Thoracic aorta (tissue), 2 donors: ENCODE data around the gene EMC10. TPM values are rescaled to one million over a fixed set of nuclear protein-coding genes. Genes with fewer than 3 reads are reported as not detected.

Source experiments
- ATAC-seq: fragments of 150-250 bp; one replicate; pipeline ENCODE4 v1.8.0; 2017; ENCODE audit warnings: low read depth; ENCODE audit not compliant: insufficient number of reproducible peaks, low FRiP score
- DNase-seq: peaks from one replicate; pipeline ENCODE4 v3.0.0-alpha.2; 2020; ENCODE audit warnings: low spot score
- H3K27ac ChIP-seq, 2 donors: fragments of 200-600 bp; sonication (generic); 1 replicate in 1 of 2; 2 replicates in 1 of 2; pipeline ENCODE4 v1.5.1; 2016; ENCODE audit warnings: mild to moderate bottlenecking in 2 of 2, moderate library complexity in 2 of 2
- H3K27me3 ChIP-seq: fragments of 200-600 bp; sonication (generic); replicated peaks from 2 replicates; pipeline ENCODE4 v1.6.0; 2016; ENCODE audit warnings: mild to moderate bottlenecking; ENCODE audit not compliant: insufficient read depth
- H3K36me3 ChIP-seq: fragments of 200-600 bp; sonication (generic); one replicate; pipeline ENCODE4 v1.5.1; 2016
- H3K4me1 ChIP-seq, 2 donors: fragments of 200-600 bp; sonication (generic); 1 replicate in 1 of 2; 2 replicates in 1 of 2; pipeline versions ENCODE4 v1.5.1 to v1.6.0; 2016; ENCODE audit warnings: low read depth in 2 of 2, mild to moderate bottlenecking in 1 of 2; ENCODE audit not compliant: control insufficient read depth in 1 of 2
- H3K4me3 ChIP-seq: fragments of 200-600 bp; sonication (generic); 2 replicates; pipeline ENCODE4 v1.5.1; 2016; ENCODE audit warnings: mild to moderate bottlenecking
- H3K9me3 ChIP-seq: fragments of 200-600 bp; sonication (generic); 2 replicates; pipeline ENCODE4 v1.5.1; 2016
- total RNA-seq, 2 donors: library from RNA; depleted of rRNA; stranded (reverse); fragments of >200 nt; gene quantifications; one replicate each; pipeline versions ENCODE4 v1.1.0 to v1.2.3, GENCODE V29; 2016
- TF ChIP-seq, protein P1 (sequence below): fragments of 200-600 bp; sonication (generic); IDR thresholded peaks from one replicate; pipeline ENCODE4 v1.5.1; 2019; ENCODE audit warnings: antibody characterized with exemption

Gene EMC10
- total RNA-seq, 2 donors from 2014 or later, result 85.6 to 139 TPM

DNA sequence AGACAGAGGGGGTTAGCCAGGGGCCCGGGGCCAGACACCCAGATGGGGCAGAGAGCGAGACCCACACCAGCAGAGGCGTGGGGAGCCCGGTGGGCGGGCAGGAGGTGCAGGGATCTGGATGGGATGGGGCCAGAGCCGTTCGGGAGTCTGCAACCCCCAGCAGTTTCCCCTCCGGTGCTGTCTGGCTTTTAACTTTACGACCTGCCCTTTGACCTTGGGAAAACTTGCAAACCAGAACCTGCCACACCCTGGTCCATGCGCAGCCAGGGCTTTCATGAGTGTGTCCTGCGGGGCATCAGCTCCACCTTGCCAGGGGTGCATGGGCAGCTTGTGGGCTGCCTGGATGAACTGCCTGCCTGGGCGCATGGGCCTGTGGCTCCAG is 24.9 kb downstream of the EMC10 start:
- no peaks in the 10 kb centered on the region for H3K9me3 ChIP-seq
- TF ChIP-seq, protein P1, sequence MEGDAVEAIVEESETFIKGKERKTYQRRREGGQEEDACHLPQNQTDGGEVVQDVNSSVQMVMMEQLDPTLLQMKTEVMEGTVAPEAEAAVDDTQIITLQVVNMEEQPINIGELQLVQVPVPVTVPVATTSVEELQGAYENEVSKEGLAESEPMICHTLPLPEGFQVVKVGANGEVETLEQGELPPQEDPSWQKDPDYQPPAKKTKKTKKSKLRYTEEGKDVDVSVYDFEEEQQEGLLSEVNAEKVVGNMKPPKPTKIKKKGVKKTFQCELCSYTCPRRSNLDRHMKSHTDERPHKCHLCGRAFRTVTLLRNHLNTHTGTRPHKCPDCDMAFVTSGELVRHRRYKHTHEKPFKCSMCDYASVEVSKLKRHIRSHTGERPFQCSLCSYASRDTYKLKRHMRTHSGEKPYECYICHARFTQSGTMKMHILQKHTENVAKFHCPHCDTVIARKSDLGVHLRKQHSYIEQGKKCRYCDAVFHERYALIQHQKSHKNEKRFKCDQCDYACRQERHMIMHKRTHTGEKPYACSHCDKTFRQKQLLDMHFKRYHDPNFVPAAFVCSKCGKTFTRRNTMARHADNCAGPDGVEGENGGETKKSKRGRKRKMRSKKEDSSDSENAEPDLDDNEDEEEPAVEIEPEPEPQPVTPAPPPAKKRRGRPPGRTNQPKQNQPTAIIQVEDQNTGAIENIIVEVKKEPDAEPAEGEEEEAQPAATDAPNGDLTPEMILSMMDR, result no peak
- DNase-seq (no peak), ATAC-seq (no peak)
- H3K27me3 ChIP-seq, result no peaks in the 10 kb centered on the region
- no peak overlapping the region for H3K27ac ChIP-seq
- H3K4me3 ChIP-seq, result no peak overlapping the region
- no peaks in the 10 kb centered on the region for H3K4me1 ChIP-seq
- no peaks in the 10 kb centered on the region for H3K36me3 ChIP-seq

DNA sequence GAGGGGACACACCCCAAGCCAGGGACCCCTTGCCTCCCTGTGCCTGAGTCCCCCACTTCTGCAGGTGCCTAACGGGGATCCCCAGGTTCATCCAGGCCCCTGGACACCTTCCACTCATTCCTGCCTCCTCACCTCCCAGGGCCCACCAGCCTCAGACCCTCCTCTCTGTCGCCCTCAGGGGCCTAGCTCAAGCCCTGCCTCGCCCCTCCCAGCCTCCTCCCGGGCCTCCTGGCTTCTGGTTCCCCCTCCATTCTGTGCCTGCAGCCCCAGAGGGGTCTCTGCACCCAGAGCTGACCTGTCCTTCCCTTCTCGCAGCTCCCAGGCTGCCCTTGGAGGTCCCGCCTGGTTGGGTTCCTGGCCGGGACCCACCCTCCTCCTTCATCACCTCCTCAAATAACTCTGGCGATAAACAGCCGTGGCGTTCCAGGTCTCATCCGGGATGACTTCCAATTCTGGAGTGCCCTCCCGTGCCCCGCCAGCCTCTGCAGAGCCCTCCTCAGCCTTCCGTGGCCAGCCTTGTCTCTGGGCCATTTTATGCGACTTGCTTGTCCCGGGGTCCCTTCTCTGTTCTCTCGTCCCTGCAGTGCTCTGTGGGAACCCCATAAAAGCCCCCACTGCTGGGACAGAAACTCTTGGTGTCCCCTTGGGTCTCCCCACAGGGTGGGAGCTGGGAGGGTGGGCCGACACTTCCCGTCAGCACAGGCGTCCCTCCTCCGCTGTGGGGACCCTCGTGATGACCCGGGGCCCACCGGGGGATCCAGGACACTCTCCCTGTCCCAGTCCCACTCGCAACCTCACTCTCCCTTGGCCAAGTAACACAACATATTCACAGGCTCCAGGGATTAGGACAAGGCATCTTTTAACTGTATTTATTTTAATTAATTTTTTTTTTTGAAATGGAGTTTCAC is 25.5 kb downstream of the EMC10 start:
- TF ChIP-seq, protein P1, result no peak
- H3K9me3 ChIP-seq, result no peaks in the 10 kb centered on the region
- no peak for DNase-seq
- H3K36me3 ChIP-seq, result no peaks in the 10 kb centered on the region
- no peak overlapping the region for H3K4me3 ChIP-seq
- no peaks in the 10 kb centered on the region for H3K4me1 ChIP-seq
- no peak for ATAC-seq
- no peaks in the 10 kb centered on the region for H3K27me3 ChIP-seq
- no peak overlapping the region for H3K27ac ChIP-seq

DNA sequence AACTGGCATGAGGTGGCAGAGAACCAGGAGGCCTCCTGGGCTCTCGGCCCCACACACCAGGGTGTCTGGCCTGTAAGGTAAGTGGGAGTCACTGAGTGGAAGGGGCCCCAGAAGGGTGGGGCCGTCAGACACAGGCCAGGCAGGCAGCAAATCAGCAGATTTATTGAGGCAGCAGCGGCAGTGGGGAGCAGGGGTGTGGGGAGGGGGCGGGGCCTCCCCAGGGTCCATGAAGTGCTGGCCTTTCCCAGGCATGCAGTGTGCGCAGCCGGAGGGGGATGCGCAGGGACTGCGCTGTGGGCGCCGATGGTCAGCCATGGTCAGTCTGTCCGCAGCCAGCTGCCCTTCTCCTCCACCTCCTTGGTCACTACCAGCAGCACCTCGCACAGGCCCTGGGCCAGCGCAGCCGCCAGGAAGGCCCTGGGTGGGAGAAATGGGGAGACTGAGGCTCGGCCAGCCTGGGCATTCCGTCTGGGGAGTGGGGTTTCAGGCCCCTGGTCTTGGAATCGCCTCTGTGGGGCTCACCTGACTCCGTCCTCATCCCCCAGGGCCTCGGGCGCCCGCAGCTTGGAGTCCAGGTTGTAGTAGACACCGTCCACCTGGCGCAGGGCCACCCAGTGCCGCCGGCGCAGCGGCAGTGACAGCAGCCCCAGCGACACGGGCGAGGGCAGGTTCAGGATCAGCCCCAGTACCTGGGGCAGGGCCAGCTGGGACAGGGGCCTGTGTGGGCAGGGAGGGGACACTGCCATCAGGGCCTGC is 29.7 kb downstream of the EMC10 start:
- DNase-seq (no peak), ATAC-seq (no peak)
- H3K9me3 ChIP-seq, result no peaks in the 10 kb centered on the region
- no peak overlapping the region for H3K4me3 ChIP-seq
- no peak overlapping the region for H3K27ac ChIP-seq
- H3K36me3 ChIP-seq, result no peaks in the 10 kb centered on the region
- no peaks in the 10 kb centered on the region for H3K27me3 ChIP-seq
- peaks cover 7 to 10% of the 10 kb centered on the region in 2 donors for H3K4me1 ChIP-seq
- TF ChIP-seq, protein P1, result no peak

DNA sequence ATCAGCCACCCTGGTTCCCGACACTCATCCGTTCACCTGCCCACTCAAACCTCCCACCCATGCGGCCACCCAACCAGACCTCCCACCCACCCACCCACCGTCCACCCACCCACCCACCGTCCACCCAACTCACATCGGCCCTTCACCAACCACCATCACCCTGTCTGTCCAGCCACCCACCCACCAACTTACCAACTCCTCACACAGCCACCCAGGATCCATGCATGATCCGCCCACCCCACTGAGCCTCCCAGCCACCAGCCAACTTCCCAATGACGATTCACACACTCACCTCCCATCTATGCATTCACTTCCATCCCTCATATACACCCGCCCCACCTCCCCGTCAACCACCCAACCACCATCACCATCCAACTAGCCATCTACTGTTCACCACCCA is 30.4 kb downstream of the EMC10 start:
- peaks cover 7 to 10% of the 10 kb centered on the region in 2 donors for H3K4me1 ChIP-seq
- H3K27me3 ChIP-seq, result no peaks in the 10 kb centered on the region
- TF ChIP-seq, protein P1, result no peak
- no peak overlapping the region for H3K4me3 ChIP-seq
- H3K36me3 ChIP-seq, result no peaks in the 10 kb centered on the region
- DNase-seq (no peak), ATAC-seq (no peak)
- H3K27ac ChIP-seq, result no peak overlapping the region
- no peaks in the 10 kb centered on the region for H3K9me3 ChIP-seq

DNA sequence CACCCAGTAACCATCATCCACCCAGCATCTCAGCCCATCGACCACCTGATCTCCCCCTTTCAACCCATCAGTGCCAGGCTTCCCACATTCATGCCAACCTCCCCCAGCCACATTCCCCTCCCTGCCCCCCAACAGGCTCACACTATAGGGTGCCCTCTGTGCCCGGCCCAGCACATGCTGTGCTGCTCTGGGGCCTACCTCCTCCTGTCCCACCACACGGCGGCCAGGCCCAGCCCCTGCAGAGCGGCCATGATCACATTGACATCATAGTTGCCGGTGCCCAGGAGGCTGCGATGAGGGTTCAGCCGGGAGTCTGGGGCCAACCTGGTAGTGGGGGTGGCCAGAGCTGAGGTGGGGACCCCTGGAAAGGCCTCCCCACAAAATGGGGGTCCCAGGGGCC is 31.1 kb downstream of the EMC10 start:
- no peaks in the 10 kb centered on the region for H3K27me3 ChIP-seq
- no peak overlapping the region for H3K27ac ChIP-seq
- H3K9me3 ChIP-seq, result no peaks in the 10 kb centered on the region
- no peaks in the 10 kb centered on the region for H3K36me3 ChIP-seq
- TF ChIP-seq, protein P1, result no peak
- no peak overlapping the region for H3K4me3 ChIP-seq
- ATAC-seq (no peak), DNase-seq (no peak)
- H3K4me1 ChIP-seq, result peaks cover 7 to 10% of the 10 kb centered on the region in 2 donors
